K562 (cell line): ENCODE measurements around the gene RRAD.

Source experiments
- ADNP ChIP-seq: fragments of 200-800 bp; sonication (Bioruptor generic); IDR thresholded peaks from 2 replicates; pipeline ENCODE4 v1.6.1; 2016; ENCODE audit warnings: missing genetic modification characterization, missing compliant biosample characterization
- MCM2 ChIP-seq: fragments of 450-650 bp; IDR thresholded peaks from 2 replicates; pipeline ENCODE4 v1.6.1; 2017; ENCODE audit warnings: low read depth, mild to moderate bottlenecking
- USF2 ChIP-seq: sonication (generic); formaldehyde crosslinking; IDR thresholded peaks from 2 replicates; pipeline ENCODE4 v1.5.0; 2020; ENCODE audit warnings: missing genetic modification reagents

GRCh38 chr16:66945939-66946338, 20.6 kb upstream of the RRAD start:
- no peak for TF ChIP-seq MCM2
- no peak for TF ChIP-seq USF2 (CRISPR knock-in tag)
- TF ChIP-seq ADNP = no peak
